Measurements from ENCODE around the gene DNMBP. TPM values are rescaled to one million over a fixed set of nuclear protein-coding genes. Genes with fewer than 3 reads are reported as not detected.

The DNMBP gene, protein sequence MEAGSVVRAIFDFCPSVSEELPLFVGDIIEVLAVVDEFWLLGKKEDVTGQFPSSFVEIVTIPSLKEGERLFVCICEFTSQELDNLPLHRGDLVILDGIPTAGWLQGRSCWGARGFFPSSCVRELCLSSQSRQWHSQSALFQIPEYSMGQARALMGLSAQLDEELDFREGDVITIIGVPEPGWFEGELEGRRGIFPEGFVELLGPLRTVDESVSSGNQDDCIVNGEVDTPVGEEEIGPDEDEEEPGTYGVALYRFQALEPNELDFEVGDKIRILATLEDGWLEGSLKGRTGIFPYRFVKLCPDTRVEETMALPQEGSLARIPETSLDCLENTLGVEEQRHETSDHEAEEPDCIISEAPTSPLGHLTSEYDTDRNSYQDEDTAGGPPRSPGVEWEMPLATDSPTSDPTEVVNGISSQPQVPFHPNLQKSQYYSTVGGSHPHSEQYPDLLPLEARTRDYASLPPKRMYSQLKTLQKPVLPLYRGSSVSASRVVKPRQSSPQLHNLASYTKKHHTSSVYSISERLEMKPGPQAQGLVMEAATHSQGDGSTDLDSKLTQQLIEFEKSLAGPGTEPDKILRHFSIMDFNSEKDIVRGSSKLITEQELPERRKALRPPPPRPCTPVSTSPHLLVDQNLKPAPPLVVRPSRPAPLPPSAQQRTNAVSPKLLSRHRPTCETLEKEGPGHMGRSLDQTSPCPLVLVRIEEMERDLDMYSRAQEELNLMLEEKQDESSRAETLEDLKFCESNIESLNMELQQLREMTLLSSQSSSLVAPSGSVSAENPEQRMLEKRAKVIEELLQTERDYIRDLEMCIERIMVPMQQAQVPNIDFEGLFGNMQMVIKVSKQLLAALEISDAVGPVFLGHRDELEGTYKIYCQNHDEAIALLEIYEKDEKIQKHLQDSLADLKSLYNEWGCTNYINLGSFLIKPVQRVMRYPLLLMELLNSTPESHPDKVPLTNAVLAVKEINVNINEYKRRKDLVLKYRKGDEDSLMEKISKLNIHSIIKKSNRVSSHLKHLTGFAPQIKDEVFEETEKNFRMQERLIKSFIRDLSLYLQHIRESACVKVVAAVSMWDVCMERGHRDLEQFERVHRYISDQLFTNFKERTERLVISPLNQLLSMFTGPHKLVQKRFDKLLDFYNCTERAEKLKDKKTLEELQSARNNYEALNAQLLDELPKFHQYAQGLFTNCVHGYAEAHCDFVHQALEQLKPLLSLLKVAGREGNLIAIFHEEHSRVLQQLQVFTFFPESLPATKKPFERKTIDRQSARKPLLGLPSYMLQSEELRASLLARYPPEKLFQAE (N-terminal part only)
- total RNA-seq = 10 to 100 TPM; 37.1 to 60.0 (median 48.3) TPM
- long read RNA-seq, donor 1, full-length matches to known transcripts = 5 of 19 reads
- long read RNA-seq, donor 1, partial matches to known transcripts = 11 of 19 reads
- long read RNA-seq, donor 1, other reads (novel, unspliced or antisense) = 3 of 19 reads
- long read RNA-seq, donor 2, partial matches to known transcripts = 1 of 5 reads
- long read RNA-seq, donor 2, other reads (novel, unspliced or antisense) = 4 of 5 reads

- peak; percentile 85 to 89 (median 85) for DNase-seq
- Histone ChIP-seq H3K4me1 (ENCODE audit: low read depth) (peaks cover 11% of the 10 kb centered on the region), H3K4me3 (peak within 1 kb of the TSS; percentile 37), H3K9me3 (no peaks in the 10 kb centered on the region), H3K36me3 (ENCODE audit: low read depth) (no peaks in the 10 kb centered on the region)
- intact Hi-C loops (cut with DNase I, micrococcal nuclease) = no loop called here
- ATAC-seq = peak; percentile 94
- TF ChIP-seq, protein P1, sequence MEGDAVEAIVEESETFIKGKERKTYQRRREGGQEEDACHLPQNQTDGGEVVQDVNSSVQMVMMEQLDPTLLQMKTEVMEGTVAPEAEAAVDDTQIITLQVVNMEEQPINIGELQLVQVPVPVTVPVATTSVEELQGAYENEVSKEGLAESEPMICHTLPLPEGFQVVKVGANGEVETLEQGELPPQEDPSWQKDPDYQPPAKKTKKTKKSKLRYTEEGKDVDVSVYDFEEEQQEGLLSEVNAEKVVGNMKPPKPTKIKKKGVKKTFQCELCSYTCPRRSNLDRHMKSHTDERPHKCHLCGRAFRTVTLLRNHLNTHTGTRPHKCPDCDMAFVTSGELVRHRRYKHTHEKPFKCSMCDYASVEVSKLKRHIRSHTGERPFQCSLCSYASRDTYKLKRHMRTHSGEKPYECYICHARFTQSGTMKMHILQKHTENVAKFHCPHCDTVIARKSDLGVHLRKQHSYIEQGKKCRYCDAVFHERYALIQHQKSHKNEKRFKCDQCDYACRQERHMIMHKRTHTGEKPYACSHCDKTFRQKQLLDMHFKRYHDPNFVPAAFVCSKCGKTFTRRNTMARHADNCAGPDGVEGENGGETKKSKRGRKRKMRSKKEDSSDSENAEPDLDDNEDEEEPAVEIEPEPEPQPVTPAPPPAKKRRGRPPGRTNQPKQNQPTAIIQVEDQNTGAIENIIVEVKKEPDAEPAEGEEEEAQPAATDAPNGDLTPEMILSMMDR (IDR thresholded peaks at IDR 0.05) = peak; percentile 55
Measured at GRCh38 chr10:100009793-100010676, at the start of gene DNMBP. Gene DNMBP, minus strand, starts transcription at chr10:100009947. Its CDS starts 37,823 bp downstream, at chr10:99972124.

DNA sequence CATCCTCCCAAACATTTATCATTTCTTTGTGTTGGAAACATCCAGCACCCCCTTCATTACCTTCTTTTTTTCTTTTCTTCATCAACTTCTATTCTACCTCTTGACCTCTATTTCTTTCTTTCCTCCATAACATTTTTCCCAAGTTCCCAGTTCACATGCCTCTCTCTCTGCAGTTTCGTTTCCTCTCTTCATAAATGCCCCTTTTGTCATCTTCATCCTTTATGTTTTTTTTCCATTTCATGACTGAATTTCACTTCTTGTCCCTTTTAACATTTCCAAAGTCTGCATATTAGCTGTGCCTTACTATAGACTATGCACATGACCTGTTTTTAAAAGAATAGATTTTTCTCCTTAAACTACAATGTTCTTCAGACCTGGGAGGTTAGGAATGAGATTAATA is 48.2 kb upstream of the DNMBP start:
- Histone ChIP-seq H3K4me3 (no peak overlapping the region), H3K4me1 (ENCODE audit: low read depth) (no peaks in the 10 kb centered on the region), H3K36me3 (ENCODE audit: low read depth) (no peaks in the 10 kb centered on the region), H3K9me3 (no peaks in the 10 kb centered on the region)
- no peak for ATAC-seq
- intact Hi-C loops (cut with DNase I, micrococcal nuclease) = no loop called here
- no peak for DNase-seq
- TF ChIP-seq, protein P1 (IDR thresholded peaks at IDR 0.05) = no peak

DNA sequence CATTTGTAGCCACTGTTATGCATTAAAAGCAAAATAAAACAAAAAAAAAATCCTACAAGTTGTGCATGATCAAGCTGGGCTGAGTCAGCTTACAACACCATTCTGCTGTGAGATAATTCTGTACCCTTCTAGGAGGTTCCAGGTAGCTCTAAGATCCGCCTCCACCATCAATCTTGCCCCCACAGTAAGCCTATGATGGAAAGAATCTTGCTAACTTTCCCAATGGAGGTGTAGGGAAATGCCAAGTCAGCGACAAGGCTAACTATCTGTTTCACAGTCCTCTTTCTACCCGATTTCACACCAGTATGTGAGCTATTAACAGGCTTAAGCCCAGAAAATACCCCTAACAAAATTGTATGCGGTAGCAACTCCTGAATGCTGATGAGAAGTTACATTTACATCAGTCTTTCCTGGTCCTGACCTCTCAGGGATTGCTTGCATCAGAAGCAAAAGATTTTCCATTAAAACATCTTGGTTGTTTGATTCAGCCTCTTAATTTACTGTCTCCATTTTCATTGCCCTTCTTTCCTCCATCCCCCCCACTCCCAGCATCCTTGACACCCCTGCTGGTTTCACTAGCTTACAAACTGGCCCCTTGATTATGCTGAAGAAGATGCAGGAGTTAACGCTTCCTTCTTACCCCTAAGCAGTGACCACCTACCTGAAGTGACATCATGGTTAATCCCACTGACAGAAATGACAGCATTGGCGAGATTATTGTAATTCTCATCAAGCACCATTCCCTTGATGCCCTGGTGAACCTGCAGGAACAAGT is 44.1 kb upstream of the DNMBP start:
- H3K9me3 ChIP-seq = no peaks in the 10 kb centered on the region
- no peak for ATAC-seq
- no peaks in the 10 kb centered on the region for H3K4me1 ChIP-seq (ENCODE audit: low read depth)
- H3K36me3 ChIP-seq (ENCODE audit: low read depth) = no peaks in the 10 kb centered on the region
- no peak overlapping the region for H3K4me3 ChIP-seq
- no peak for DNase-seq
- TF ChIP-seq, protein P1 (IDR thresholded peaks at IDR 0.05) = no peak
- intact Hi-C loops (cut with DNase I, micrococcal nuclease) = no loop called here

DNA sequence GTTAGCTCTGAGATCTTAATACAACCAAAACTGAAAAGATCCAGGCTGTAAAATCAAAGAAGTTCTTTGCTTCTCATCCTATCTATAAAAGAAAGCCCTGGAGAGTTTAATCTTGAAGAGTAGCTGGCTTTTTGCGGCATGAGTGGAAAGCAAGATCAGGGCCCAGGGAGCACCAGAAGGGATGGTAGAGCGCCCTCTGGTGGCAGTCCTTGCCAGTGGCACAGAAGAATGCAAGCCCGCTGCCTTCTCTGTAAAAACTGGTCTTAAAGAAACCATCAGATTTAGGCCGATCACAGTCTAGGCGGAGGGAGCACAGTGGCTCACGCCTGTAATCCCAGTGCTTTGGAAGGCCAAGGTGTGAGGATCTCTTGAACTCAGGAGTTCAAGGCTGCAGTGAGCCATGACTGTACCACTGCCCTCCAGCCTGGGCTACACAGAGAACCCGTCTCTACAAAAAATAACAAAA is 36.3 kb upstream of the DNMBP start:
- intact Hi-C loops (cut with DNase I, micrococcal nuclease) = loop anchor here (5.0 kb wide), 1 partner anchor 199 kb away; no protein-coding TSS in a partner anchor
- Histone ChIP-seq H3K9me3 (no peaks in the 10 kb centered on the region), H3K36me3 (ENCODE audit: low read depth) (no peaks in the 10 kb centered on the region), H3K4me1 (ENCODE audit: low read depth) (peaks cover 2% of the 10 kb centered on the region), H3K4me3 (no peak overlapping the region)
- DNase-seq = peak; percentile 78 to 96 (median 87)
- TF ChIP-seq, protein P1 (IDR thresholded peaks at IDR 0.05) = peak; percentile 95
- peak; percentile 91 for ATAC-seq
